MM.1S (cell line): ENCODE results near the gene WFDC5.
"Not testable (repeated sequence)": the region's sequence is repeated elsewhere in the genome, so short reads cannot be mapped to it uniquely, and the experiment has no call there.

Experiments used
- DNase-seq: peaks from one replicate; pipeline ENCODE4 v3.0.0-alpha.2; 2015
- H2AFZ ChIP-seq: fragments of 300-600 bp; sonication (generic); 2 replicates; pipeline ENCODE4 v1.6.0; 2016; ENCODE audit warnings: antibody characterized with exemption, low read length
- H3F3A ChIP-seq: fragments of 300-600 bp; sonication (generic); 2 replicates; pipeline ENCODE4 v1.6.1; 2016; ENCODE audit warnings: mild to moderate bottlenecking, antibody characterized with exemption, low read length, moderate library complexity, mixed read lengths; ENCODE audit not compliant: insufficient read depth
- H3K27ac ChIP-seq: fragments of 300-600 bp; sonication (generic); 2 replicates; pipeline ENCODE4 v1.5.1; 2016; ENCODE audit warnings: mild to moderate bottlenecking, low read length
- H3K27me3 ChIP-seq: fragments of 300-600 bp; sonication (generic); replicated peaks from 2 replicates; pipeline ENCODE4 v1.6.0; 2016; ENCODE audit warnings: low read length; ENCODE audit not compliant: insufficient read depth
- H3K36me3 ChIP-seq: fragments of 300-600 bp; sonication (generic); replicated peaks from 2 replicates; pipeline ENCODE4 v1.6.1; 2016; ENCODE audit warnings: mild to moderate bottlenecking, low read length, mixed read lengths; ENCODE audit not compliant: insufficient read depth
- H3K4me1 ChIP-seq: fragments of 300-600 bp; sonication (generic); 2 replicates; pipeline ENCODE4 v1.6.1; 2016; ENCODE audit warnings: low read length, mixed read lengths
- H3K4me2 ChIP-seq: fragments of 300-600 bp; sonication (generic); 2 replicates; pipeline ENCODE4 v1.6.0; 2016; ENCODE audit warnings: low read depth, low read length
- H3K4me3 ChIP-seq: fragments of 300-600 bp; sonication (generic); 2 replicates; pipeline ENCODE4 v1.5.1; 2016; ENCODE audit warnings: low read length, mixed read lengths
- H3K79me2 ChIP-seq: fragments of 300-600 bp; sonication (generic); 2 replicates; pipeline ENCODE4 v1.6.1; 2016; ENCODE audit warnings: mixed run types, low read length, mixed read lengths
- H3K9ac ChIP-seq: fragments of 300-600 bp; sonication (generic); 2 replicates; pipeline ENCODE4 v1.6.1; 2016; ENCODE audit warnings: low read length, mixed read lengths
- H3K9me2 ChIP-seq: fragments of 300-600 bp; sonication (generic); replicated peaks from 2 replicates; pipeline ENCODE4 v1.6.1; 2016; ENCODE audit warnings: mild to moderate bottlenecking, low read length, mixed read lengths; ENCODE audit not compliant: insufficient read depth
- H3K9me3 ChIP-seq: fragments of 300-600 bp; sonication (generic); replicated peaks from 2 replicates; pipeline ENCODE4 v1.6.1; 2016; ENCODE audit warnings: mild to moderate bottlenecking, low read length, mixed read lengths; ENCODE audit not compliant: insufficient read depth
- H4K20me1 ChIP-seq: fragments of 300-600 bp; sonication (generic); 2 replicates; pipeline ENCODE4 v1.6.1; 2016; ENCODE audit warnings: mild to moderate bottlenecking, low read length, moderate library complexity, mixed read lengths; ENCODE audit not compliant: insufficient read depth
- CTCF ChIP-seq: fragments of 300-600 bp; sonication (generic); IDR thresholded peaks from 2 replicates; pipeline ENCODE4 v1.5.1; 2016; ENCODE audit warnings: antibody characterized with exemption, low read length, mixed read lengths
- EZH2 ChIP-seq: fragments of 300-600 bp; sonication (generic); optimal IDR thresholded peaks from 2 replicates; pipeline ENCODE3; 2017; ENCODE audit warnings: low read depth, mild to moderate bottlenecking, antibody characterized with exemption, low read length, mixed read lengths
- EZH2phosphoT487 ChIP-seq: fragments of 300-600 bp; sonication (generic); IDR thresholded peaks from 2 replicates; pipeline ENCODE4 v1.6.1; 2018; ENCODE audit warnings: antibody characterized with exemption, low read length

WFDC5 gene

GRCh38 chr20:45067087-45067486 is 47.9 kb downstream of the WFDC5 start:
- Histone ChIP-seq H3K27ac (no peak overlapping the region), H3K4me3 (no peak overlapping the region), H4K20me1 (0 out of 2 replicates have a peak, but pooled peaks cover 3% of the 10 kb centered on the region)

DNA sequence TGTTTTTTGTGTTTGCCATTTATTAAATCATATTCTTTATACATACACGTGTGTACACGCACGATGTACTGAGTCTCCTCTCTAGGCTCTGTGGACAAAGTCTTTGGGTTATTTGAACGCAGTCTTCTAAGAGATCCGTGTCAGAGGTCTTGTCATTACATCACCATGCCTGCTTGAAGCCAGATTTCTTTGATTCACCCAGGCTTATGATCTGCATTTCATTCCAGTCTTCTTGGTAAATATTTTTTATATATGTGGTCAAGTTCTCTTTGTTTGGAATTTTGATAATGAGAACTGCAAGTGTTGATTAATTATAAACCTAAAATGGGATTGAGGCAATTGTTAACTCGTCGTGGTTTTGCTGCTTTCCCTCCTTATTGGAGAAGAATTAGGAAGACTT is 48.6 kb downstream of the WFDC5 start:
- Histone ChIP-seq H3K27ac (no peak overlapping the region), H3K4me1 (peaks cover 15% of the 10 kb centered on the region), H3K9me2 (no peaks in the 10 kb centered on the region), H3F3A (peaks cover 10% of the 10 kb centered on the region), H2AFZ (no peak overlapping the region), H3K4me2 (no peak overlapping the region), H4K20me1 (0 out of 2 replicates have a peak, but pooled peaks cover 3% of the 10 kb centered on the region), H3K4me3 (no peak overlapping the region), H3K36me3 (peaks cover 11% of the 10 kb centered on the region), H3K9me3 (no peaks in the 10 kb centered on the region), H3K79me2 (peaks cover 83% of the 10 kb centered on the region), H3K9ac (no peak overlapping the region), H3K27me3 (no peaks in the 10 kb centered on the region)
- TF ChIP-seq EZH2phosphoT487 (no peak), CTCF (no peak), EZH2 (no peak)
- DNase-seq = no peak

More at GRCh38 chr20:45067087-45067486, 47.9 kb downstream of the WFDC5 start:
- TF ChIP-seq CTCF (no peak), EZH2 (no peak), EZH2phosphoT487 (no peak)
- no peak for DNase-seq
- Histone ChIP-seq H3K9me2 (no peaks in the 10 kb centered on the region), H2AFZ (no peak overlapping the region), H3F3A (peaks cover 10% of the 10 kb centered on the region), H3K4me1 (peaks cover 15% of the 10 kb centered on the region), H3K9me3 (no peaks in the 10 kb centered on the region), H3K79me2 (peaks cover 83% of the 10 kb centered on the region), H3K36me3 (peaks cover 11% of the 10 kb centered on the region), H3K4me2 (no peak overlapping the region), H3K27me3 (no peaks in the 10 kb centered on the region), H3K9ac (no peak overlapping the region)

DNA sequence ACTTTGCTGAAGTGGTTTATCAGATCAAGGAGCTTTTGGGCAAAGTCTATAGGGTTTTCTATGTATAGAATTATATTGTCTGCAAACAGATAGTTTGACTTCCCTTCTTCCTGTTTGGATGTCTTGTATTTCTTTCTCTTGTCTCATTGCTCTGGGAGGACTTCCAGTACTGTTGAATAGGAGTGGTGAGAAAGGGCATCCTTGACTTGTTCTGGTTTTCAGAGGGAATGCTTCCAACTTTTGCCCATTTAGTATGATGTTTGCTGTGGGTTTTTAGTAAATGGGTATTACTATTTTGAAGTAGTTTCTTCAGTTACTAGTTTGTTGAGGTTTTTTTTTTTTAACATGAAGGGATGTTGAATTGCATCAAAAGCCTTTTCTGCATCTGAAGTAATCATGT is 50.2 kb downstream of the WFDC5 start:
- TF ChIP-seq EZH2phosphoT487 (no peak), EZH2 (no peak), CTCF (no peak)

GRCh38 chr20:45063107-45063506 is 51.9 kb downstream of the WFDC5 start:
- Histone ChIP-seq H3K4me3 (peak overlapping the region; percentile 13; the same call in 1 of the 2 replicates), H3K27ac (peak overlapping the region; percentile 73; the same call in 1 of the 2 replicates), H3K4me2 (peak overlapping the region; percentile 51; the same call in 1 of the 2 replicates), H3K4me1 (peaks cover 43% of the 10 kb centered on the region), H3F3A (peaks cover 24% of the 10 kb centered on the region), H3K9ac (peak overlapping the region; percentile 4; the same call in 1 of the 2 replicates), H3K79me2 (peaks cover 73% of the 10 kb centered on the region)
- peak; percentile 92 for DNase-seq
- H4K20me1 ChIP-seq, H3K9me2 ChIP-seq, H3K36me3 ChIP-seq, H2AFZ ChIP-seq, H3K9me3 ChIP-seq, H3K27me3 ChIP-seq: not testable (repeated sequence)

More for the DNA sequence above, 50.2 kb downstream of the WFDC5 start:
- Histone ChIP-seq H3K27me3 (no peaks in the 10 kb centered on the region), H3K9me3 (no peaks in the 10 kb centered on the region), H3K9me2 (no peaks in the 10 kb centered on the region), H3K9ac (no peak overlapping the region), H3K4me2 (no peak overlapping the region; the same call in 1 of the 2 replicates), H3F3A (peaks cover 10% of the 10 kb centered on the region), H3K4me1 (peaks cover 27% of the 10 kb centered on the region), H3K4me3 (no peak overlapping the region), H3K36me3 (peaks cover 11% of the 10 kb centered on the region), H2AFZ (no peak overlapping the region), H3K79me2 (peaks cover 84% of the 10 kb centered on the region), H4K20me1 (0 out of 2 replicates have a peak, but pooled peaks cover 3% of the 10 kb centered on the region), H3K27ac (no peak overlapping the region)
- DNase-seq = no peak
